Neutrophil (primary cell): Measurements from ENCODE around the gene LRRC3.
"Not testable (repeated sequence)": the region's sequence is repeated elsewhere in the genome, so short reads cannot be mapped to it uniquely, and the experiment has no call there.

Source experiments
- H3K27ac ChIP-seq: fragments of 200-600 bp; sonication (generic); 2 replicates; pipeline ENCODE4 v1.5.1; 2016; ENCODE audit warnings: mild to moderate bottlenecking, moderate library complexity
- H3K27me3 ChIP-seq: fragments of 200-600 bp; sonication (generic); 2 replicates; pipeline ENCODE4 v1.6.0; 2016; ENCODE audit warnings: mild to moderate bottlenecking
- H3K36me3 ChIP-seq: fragments of 200-600 bp; sonication (generic); 2 replicates; pipeline ENCODE4 v1.5.1; 2017
- H3K4me1 ChIP-seq, 2 experiments: fragments of 200-600 bp in 1 of 2; sonication (generic) in 1 of 2; 1 replicate in 1 of 2; 2 replicates in 1 of 2; pipeline versions ENCODE4 v1.5.1 to v1.6.1; 2013 to 2016; ENCODE audit warnings: low read depth in 1 of 2, low read length in 1 of 2, mild to moderate bottlenecking in 1 of 2, moderate library complexity in 1 of 2; ENCODE audit not compliant: control insufficient read depth in 1 of 2, insufficient read depth in 1 of 2
- H3K4me3 ChIP-seq, 2 experiments: fragments of 200-600 bp in 1 of 2; sonication (generic) in 1 of 2; 1 replicate in 1 of 2; 2 replicates in 1 of 2; pipeline ENCODE4 v1.5.1; 2013 to 2016; ENCODE audit warnings: low read depth in 1 of 2, low read length in 1 of 2, mild to moderate bottlenecking in 1 of 2, moderate library complexity in 1 of 2
- H3K9me3 ChIP-seq: fragments of 200-600 bp; sonication (generic); 2 replicates; pipeline ENCODE4 v1.5.1; 2016
- TF ChIP-seq, protein P1 (sequence below): fragments of 200-600 bp; sonication (generic); IDR thresholded peaks from 2 replicates; pipeline ENCODE4 v1.5.1; 2016; ENCODE audit warnings: antibody characterized with exemption

Gene LRRC3

DNA sequence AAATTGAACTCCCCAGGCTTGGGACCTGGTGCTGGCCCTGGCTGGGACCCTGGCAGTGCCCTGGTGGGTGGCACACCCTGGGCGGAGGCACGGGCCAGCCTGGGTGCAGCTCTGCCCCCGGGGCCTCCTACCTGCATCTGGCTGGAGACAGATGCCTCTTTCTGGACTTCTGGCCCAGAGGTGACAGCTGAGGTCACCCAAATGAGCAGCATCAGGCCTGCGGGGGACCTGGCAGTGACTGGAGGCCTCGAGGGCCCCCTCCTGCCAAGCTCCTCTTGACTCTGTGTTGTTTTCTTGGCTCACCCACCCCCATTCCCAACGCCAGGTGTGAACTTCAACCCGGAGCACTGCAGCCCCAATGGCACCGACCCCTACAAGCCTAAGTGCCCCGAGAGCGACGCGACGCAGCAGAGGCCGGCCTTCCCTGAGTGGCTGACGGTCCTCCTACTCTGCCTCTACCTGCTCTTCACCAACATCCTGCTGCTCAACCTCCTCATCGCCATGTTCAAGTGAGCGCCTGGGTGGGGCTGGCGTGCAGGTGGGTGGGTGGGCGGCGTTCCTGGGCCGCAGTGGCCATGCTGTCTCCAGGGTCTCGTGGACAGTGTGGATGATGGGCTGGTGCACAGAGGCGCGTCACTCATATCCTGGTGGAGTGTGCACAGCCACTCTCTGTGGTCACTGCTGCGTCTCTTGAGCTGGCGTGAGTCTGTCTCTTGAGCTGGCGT, 41.6 kb upstream of the LRRC3 start:
- no peaks in the 10 kb centered on the region for H3K9me3 ChIP-seq
- peaks cover 66% of the 10 kb centered on the region for H3K36me3 ChIP-seq
- no peak overlapping the region for H3K27ac ChIP-seq
- H3K4me1 ChIP-seq = no peaks in the 10 kb centered on the region
- no peak overlapping the region for H3K4me3 ChIP-seq
- TF ChIP-seq, protein P1, sequence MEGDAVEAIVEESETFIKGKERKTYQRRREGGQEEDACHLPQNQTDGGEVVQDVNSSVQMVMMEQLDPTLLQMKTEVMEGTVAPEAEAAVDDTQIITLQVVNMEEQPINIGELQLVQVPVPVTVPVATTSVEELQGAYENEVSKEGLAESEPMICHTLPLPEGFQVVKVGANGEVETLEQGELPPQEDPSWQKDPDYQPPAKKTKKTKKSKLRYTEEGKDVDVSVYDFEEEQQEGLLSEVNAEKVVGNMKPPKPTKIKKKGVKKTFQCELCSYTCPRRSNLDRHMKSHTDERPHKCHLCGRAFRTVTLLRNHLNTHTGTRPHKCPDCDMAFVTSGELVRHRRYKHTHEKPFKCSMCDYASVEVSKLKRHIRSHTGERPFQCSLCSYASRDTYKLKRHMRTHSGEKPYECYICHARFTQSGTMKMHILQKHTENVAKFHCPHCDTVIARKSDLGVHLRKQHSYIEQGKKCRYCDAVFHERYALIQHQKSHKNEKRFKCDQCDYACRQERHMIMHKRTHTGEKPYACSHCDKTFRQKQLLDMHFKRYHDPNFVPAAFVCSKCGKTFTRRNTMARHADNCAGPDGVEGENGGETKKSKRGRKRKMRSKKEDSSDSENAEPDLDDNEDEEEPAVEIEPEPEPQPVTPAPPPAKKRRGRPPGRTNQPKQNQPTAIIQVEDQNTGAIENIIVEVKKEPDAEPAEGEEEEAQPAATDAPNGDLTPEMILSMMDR = no peak
- no peaks in the 10 kb centered on the region for H3K27me3 ChIP-seq

DNA sequence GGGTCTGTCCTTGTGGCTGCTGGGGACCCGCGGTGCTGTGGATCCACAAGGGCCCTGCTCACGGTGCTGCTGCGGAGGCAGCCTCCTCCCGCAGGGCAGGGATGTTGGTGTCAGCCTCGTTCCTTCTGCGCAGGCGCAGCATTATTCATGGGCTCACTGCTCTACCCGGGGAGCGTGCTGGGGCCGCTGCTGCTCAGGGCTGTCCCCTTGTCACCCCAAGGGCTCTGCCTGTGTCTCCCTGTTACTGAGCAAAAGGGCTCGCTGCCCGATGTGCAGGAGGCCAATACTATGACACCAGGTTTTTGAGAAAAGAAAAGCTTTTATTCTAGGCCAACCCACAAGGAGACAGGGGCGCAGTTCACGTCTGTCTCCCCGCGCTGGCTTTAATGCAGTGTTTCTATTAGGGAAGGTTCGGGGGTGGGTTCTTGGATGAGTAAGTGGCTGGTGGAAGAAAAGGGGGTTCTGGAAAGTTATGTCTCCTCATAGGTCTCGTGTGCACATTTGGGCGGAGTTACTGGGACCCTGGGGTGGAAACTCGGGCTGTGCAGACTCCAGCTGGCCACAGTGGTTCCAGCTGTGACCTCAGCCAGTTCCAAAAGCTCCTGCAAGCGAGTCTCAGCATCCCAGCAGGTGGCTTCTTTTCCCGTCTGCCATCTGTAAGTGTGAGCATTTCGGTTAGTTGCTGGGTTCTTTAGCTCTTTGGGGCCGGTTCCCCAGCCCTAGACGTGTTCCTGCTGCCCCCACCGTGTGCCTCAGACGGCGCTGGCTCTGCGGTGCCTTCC, 40.8 kb upstream of the LRRC3 start:
- H3K4me1 ChIP-seq = no peaks in the 10 kb centered on the region

DNA sequence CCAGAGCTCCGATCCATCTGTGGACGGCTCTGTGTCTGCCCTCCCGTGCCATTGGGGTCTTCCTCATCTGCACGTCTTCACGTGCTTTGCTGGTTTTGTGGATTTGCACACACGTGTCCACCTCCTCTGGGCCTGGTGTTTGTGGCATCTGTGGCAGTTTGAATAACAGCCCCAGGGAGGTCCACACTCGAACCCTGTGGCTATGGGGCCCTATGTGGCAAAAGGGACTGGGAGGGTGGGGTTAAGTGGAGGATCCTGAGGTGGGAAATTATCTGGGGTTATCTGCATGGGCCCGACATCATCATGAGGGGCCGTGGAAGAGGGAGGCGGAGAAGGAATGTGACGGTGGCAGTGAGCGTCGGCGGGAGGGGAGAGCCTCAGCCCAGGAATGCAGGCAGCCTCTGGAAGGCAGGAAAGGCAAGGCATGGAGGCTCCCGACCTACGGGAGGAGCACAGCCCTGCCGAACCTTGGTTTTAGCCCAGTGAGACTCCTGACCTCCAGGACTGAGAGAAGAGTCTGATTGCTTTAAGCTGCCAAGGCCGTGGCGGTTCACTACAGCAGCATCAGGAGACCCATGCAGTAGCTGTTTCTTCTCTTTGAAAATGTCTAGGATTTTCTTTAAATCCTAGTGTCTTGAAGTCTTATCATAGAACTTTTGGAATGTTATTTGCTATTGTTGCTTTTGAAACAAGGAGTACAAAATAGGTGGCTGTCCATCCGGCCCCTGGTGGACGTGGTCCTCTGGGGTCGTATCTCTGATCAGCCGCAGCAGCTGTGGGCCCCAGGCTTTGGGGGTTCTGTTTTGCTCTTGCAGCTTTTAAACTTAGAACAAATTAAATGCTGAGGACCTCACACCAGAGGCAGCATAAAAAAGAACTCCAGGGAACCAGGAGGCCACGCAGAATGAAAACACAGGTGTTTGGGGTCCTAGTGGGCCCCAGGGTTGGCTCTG, 40.0 kb upstream of the LRRC3 start:
- TF ChIP-seq, protein P1 = no peak
- no peaks in the 10 kb centered on the region for H3K27me3 ChIP-seq
- no peak overlapping the region for H3K27ac ChIP-seq
- H3K4me1 ChIP-seq = no peaks in the 10 kb centered on the region
- H3K36me3 ChIP-seq = peaks cover 72% of the 10 kb centered on the region
- H3K4me3 ChIP-seq = no peak overlapping the region
- H3K9me3 ChIP-seq = no peaks in the 10 kb centered on the region

More for the DNA sequence above, 40.8 kb upstream of the LRRC3 start:
- Histone ChIP-seq H3K27ac (no peak overlapping the region), H3K4me3 (no peak overlapping the region), H3K36me3 (peaks cover 67% of the 10 kb centered on the region), H3K9me3 (no peaks in the 10 kb centered on the region), H3K27me3 (no peaks in the 10 kb centered on the region)
- TF ChIP-seq, protein P1 = no peak

DNA sequence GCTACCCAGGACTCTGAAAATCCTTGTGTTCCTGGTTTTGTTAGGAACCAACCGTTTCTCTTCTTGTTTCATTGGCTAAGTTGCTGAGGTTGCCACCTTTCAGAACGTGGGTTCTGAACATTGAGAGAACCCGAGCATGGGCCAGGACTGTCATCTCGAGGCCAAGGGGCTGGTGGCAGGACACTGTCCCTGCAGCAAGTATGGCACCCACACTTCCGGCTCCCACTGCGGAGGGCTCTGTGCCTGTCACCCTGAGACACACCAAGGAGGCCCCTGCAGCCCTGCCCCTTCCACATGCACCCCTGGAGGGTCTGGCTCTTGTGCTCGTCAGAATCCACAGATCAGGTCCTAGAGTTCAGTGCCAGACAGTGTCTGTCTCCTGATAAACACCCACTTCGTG, 39.1 kb upstream of the LRRC3 start:
- H3K9me3 ChIP-seq = no peaks in the 10 kb centered on the region
- H3K27ac ChIP-seq = no peak overlapping the region
- H3K4me3 ChIP-seq = no peak overlapping the region
- TF ChIP-seq, protein P1 = no peak
- no peaks in the 10 kb centered on the region for H3K4me1 ChIP-seq
- no peaks in the 10 kb centered on the region for H3K27me3 ChIP-seq
- H3K36me3 ChIP-seq = peaks cover 81% of the 10 kb centered on the region

DNA sequence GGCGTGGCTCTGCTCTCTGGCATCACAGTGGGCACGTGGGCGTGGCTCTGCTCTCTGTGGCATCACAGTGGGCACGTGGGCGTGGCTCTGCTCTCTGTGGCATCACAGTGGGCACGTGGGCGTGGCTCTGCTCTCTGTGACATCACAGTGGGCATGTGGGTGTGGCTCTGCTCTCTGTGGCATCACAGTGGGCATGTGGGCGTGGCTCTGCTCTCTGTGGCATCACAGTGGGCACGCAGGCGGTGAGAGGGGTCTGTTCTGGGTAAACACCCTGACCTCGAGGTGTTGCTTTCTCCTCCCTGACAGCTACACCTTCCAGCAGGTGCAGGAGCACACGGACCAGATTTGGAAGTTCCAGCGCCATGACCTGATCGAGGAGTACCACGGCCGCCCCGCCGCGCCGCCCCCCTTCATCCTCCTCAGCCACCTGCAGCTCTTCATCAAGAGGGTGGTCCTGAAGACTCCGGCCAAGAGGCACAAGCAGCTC, 37.6 kb upstream of the LRRC3 start:
- peaks cover 91% of the 10 kb centered on the region for H3K36me3 ChIP-seq
- not testable (repeated sequence) for H3K9me3 ChIP-seq, H3K4me3 ChIP-seq, H3K4me1 ChIP-seq, H3K27me3 ChIP-seq, H3K27ac ChIP-seq
